Endothelial cell of umbilical vein (primary cell): ENCODE data around the gene ZNF668. TPM values are rescaled to one million over a fixed set of nuclear protein-coding genes. Genes with fewer than 3 reads are reported as not detected.

ENCODE experiments used
- BruUV-seq: library from RNA; stranded (reverse); fragments of 400-500 nt; replicated peaks from 2 replicates; lab custom pipeline; 2021; lab: Mats Ljungman, UMichigan
- CTCF ChIA-PET: fragments of 300-600, 350-600 bp; sonication (Branson Sonifier 250); formaldehyde crosslinking; loops from one replicate; lab custom pipeline; 2021; ENCODE audit warnings: antibody characterized with exemption, inconsistent platforms; lab: Charles Lee
- POLR2A ChIA-PET: fragments of 300-600, 350-600 bp; sonication (Branson Sonifier 250); formaldehyde crosslinking; loops from one replicate; lab custom pipeline; 2021; ENCODE audit warnings: antibody characterized with exemption, inconsistent platforms; lab: Charles Lee
- DNase-seq: peaks from one replicate; pipeline ENCODE4 v3.0.0-alpha.2; 2011; ENCODE audit warnings: low read depth, low spot score
- FAIRE-seq: peaks from 2 replicates; lab custom pipeline; 2011; peaks lifted over from hg19 to GRCh38; lab: Jason Lieb, UNC
- H2AFZ ChIP-seq: 2 replicates; pipeline ENCODE4 v1.6.0; 2012; ENCODE audit warnings: low read depth, low read length, control low read depth, inconsistent platforms
- H3K27ac ChIP-seq: 2 replicates; pipeline ENCODE4 v1.5.1; 2011; ENCODE audit warnings: low read depth, mild to moderate bottlenecking, control low read depth, low read length, moderate library complexity; ENCODE audit not compliant: insufficient read depth
- H3K27me3 ChIP-seq, 2 experiments: 2 replicates each; pipeline versions ENCODE4 v1.6.0 to v1.6.1; 2011; ENCODE audit warnings: low read length in 2 of 2, mixed read lengths in 1 of 2; ENCODE audit not compliant: control insufficient read depth in 2 of 2, insufficient read depth in 2 of 2
- H3K36me3 ChIP-seq, 2 experiments: 2 replicates in 1 of 2; 3 replicates in 1 of 2; pipeline ENCODE4 v1.5.1; 2011; ENCODE audit warnings: low read length in 2 of 2, mild to moderate bottlenecking in 1 of 2, moderate library complexity in 1 of 2; ENCODE audit not compliant: control insufficient read depth in 2 of 2, insufficient read depth in 2 of 2; ENCODE audit errors: extremely low read depth in 1 of 2
- H3K4me1 ChIP-seq: 3 replicates; pipeline ENCODE4 v1.5.1; 2011; ENCODE audit warnings: mild to moderate bottlenecking, low read length; ENCODE audit not compliant: control insufficient read depth, insufficient read depth; ENCODE audit errors: extremely low read depth
- H3K4me2 ChIP-seq: 2 replicates; pipeline ENCODE4 v1.6.1; 2011; ENCODE audit warnings: low read length, control low read depth, mixed read lengths; ENCODE audit not compliant: insufficient read depth
- H3K4me3 ChIP-seq, 3 experiments: fragments of 200-600 bp in 1 of 3; sonication (generic), shearing (Covaris generic) in 1 of 3; replicated peaks in 1 of 3; 2 replicates each; pipeline ENCODE4 v1.5.1; 2011 to 2016; ENCODE audit warnings: control low read depth in 3 of 3, low read length in 3 of 3, mild to moderate bottlenecking in 2 of 3, inconsistent platforms in 1 of 3, low read depth in 1 of 3, moderate library complexity in 1 of 3; ENCODE audit not compliant: insufficient read depth in 1 of 3
- H3K79me2 ChIP-seq: 2 replicates; pipeline ENCODE4 v1.6.0; 2012; ENCODE audit warnings: low read length, inconsistent platforms; ENCODE audit not compliant: control insufficient read depth, insufficient read depth
- H3K9ac ChIP-seq: replicated peaks from 2 replicates; pipeline ENCODE3; 2011; ENCODE audit warnings: low read length, control low read depth; ENCODE audit not compliant: insufficient read depth; ENCODE audit errors: extremely low read depth
- H3K9me1 ChIP-seq: replicated peaks from 3 replicates; pipeline ENCODE4 v1.6.0; 2011; ENCODE audit warnings: mild to moderate bottlenecking, low read length; ENCODE audit not compliant: control insufficient read depth, insufficient read depth; ENCODE audit errors: extremely low read depth
- H3K9me3 ChIP-seq: replicated peaks from 2 replicates; pipeline ENCODE4 v1.5.1; 2012; ENCODE audit warnings: low read length, inconsistent platforms; ENCODE audit not compliant: control insufficient read depth, insufficient read depth
- H4K20me1 ChIP-seq: replicated peaks from 2 replicates; pipeline ENCODE3; 2011; ENCODE audit warnings: mild to moderate bottlenecking, low read length; ENCODE audit not compliant: control insufficient read depth, insufficient read depth; ENCODE audit errors: extremely low read depth
- EZH2 ChIP-seq: IDR thresholded peaks from 2 replicates; pipeline ENCODE4 v1.6.1; 2012; ENCODE audit warnings: borderline replicate concordance, low read depth, mild to moderate bottlenecking, moderate library complexity, low read length, inconsistent platforms; ENCODE audit not compliant: severe bottlenecking
- FOS ChIP-seq: IDR thresholded peaks from 2 replicates; pipeline ENCODE4 v1.6.1; 2011; ENCODE audit warnings: mild to moderate bottlenecking, low read length, moderate library complexity, borderline replicate concordance; ENCODE audit not compliant: insufficient read depth
- GATA2 ChIP-seq: IDR thresholded peaks from 2 replicates; pipeline ENCODE4 v1.7.0; 2011; ENCODE audit warnings: low read depth, mild to moderate bottlenecking, moderate library complexity, mixed read lengths, low read length; ENCODE audit not compliant: insufficient read length, insufficient read depth
- JUN ChIP-seq: IDR thresholded peaks from 2 replicates; pipeline ENCODE4 v1.6.1; 2011; ENCODE audit warnings: borderline replicate concordance, low read depth; ENCODE audit not compliant: insufficient read length, insufficient read depth
- MAX ChIP-seq: IDR thresholded peaks from 2 replicates; pipeline ENCODE4 v1.6.1; 2011; ENCODE audit not compliant: insufficient read depth, insufficient read length
- MYC ChIP-seq: IDR thresholded peaks from one replicate; pipeline ENCODE4 v1.6.1; 2011; ENCODE audit warnings: mild to moderate bottlenecking, low read depth, low read length
- POLR2A ChIP-seq: IDR thresholded peaks from 2 replicates; pipeline ENCODE4 v1.6.1; 2012; ENCODE audit warnings: low read depth, mild to moderate bottlenecking, control low read depth, low read length
- POLR2AphosphoS5 ChIP-seq: IDR thresholded peaks from 2 replicates; pipeline ENCODE4 v1.6.1; 2012; ENCODE audit warnings: low read depth, mild to moderate bottlenecking, control low read depth, low read length, moderate library complexity; ENCODE audit not compliant: insufficient read depth
- dilution Hi-C: fragments of 300-500 bp; cut with MboI; formaldehyde crosslinking; loops from one replicate; pipeline ENCODE4 v1.15.0; 2019; ENCODE audit warnings: low sequenced_read_pairs; ENCODE audit not compliant: extremely low pct_ligation_motif_present
- intact Hi-C: fragments of 100-400 bp; cut with micrococcal nuclease; formaldehyde crosslinking; loops from one replicate; pipeline ENCODE4 v1.10.0; 2022
- polyA plus RNA-seq, 4 experiments: library from polyadenylated mRNA; depleted of rRNA in 3 of 4; stranded (reverse) in 3 of 4; unstranded in 1 of 4; fragments of >200 nt; gene quantifications; 2 replicates each; pipeline versions ENCODE4 v1.2.1 to v1.2.3, GENCODE V29; 2011 to 2012; ENCODE audit warnings: missing spikeins in 1 of 4
- total RNA-seq: library from RNA; stranded (reverse); gene quantifications from 2 replicates; pipeline ENCODE4 v1.2.3, GENCODE V29; 2021
- TF ChIP-seq, protein P1 (sequence below), 2 donors: IDR thresholded peaks; 1 replicate in 1 of 2; 2 replicates in 1 of 2; pipeline ENCODE4 v1.5.1; 2011; ENCODE audit warnings: low read length in 2 of 2, mild to moderate bottlenecking in 2 of 2, moderate library complexity in 2 of 2, control low read depth in 1 of 2, inconsistent platforms in 1 of 2, low read depth in 1 of 2; ENCODE audit not compliant: insufficient read depth in 1 of 2; ENCODE audit errors: extremely low read depth in 1 of 2

Gene ZNF668
- total and polyA plus RNA-seq, 2 donors (not counting 3 experiments of a cell fraction or from before 2014, with no cell fraction given), result 11.8 to 13.3 TPM

- Histone ChIP-seq H3K36me3 (peaks cover 3 to 28% of the 10 kb centered on the region in 2 experiments), H3K9me3 (no peaks in the 10 kb centered on the region), H3K4me1 (peaks cover 5% of the 10 kb centered on the region), H3K4me2 (no peak overlapping the region), H3K27ac (no peak overlapping the region), H4K20me1 (no peaks in the 10 kb centered on the region), H3K4me3 (no peak overlapping the region), H3K79me2 (peaks cover 8% of the 10 kb centered on the region), H3K27me3 (no peaks in the 10 kb centered on the region), H2AFZ (no peak overlapping the region), H3K9me1 (no peaks in the 10 kb centered on the region), H3K9ac (no peak overlapping the region)
- intact Hi-C loops (no loop called here), dilution Hi-C loops (no loop called here)
- no TSS peak for BruUV-seq
- ChIA-PET POLR2A (no interaction called here), CTCF (interaction anchor here (1.4 kb wide), 1 partner anchor 85 kb away, joined by 3 read pairs; no protein-coding TSS in a partner anchor)
- DNase-seq, result no peak
- TF ChIP-seq EZH2 (no peak), POLR2AphosphoS5 (no peak)
- FAIRE-seq, result no peak
Observed at GRCh38 chr16:31038993-31039392, 35.0 kb downstream of the ZNF668 start.

DNA sequence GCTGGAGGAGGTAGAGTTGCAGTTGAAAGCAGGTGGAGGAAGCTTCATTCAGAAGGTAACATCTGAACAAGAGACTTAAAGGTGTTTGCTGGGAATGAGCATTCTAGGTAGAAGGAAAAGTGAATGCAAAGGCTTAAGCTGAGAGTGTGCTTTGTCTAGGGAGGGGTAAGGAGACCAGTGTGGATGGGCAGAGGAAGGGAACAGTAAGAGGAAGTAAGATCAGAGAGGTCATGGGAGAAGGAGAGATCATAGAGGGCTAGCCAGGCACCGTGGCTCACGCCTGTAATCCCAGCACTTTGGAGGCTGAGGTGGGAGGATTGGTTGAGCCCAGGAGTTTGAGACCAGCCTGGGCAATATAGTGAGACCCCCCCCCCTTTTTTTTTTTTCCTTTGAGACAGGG, 37.3 kb downstream of the ZNF668 start:
- dilution Hi-C loops (no loop called here), intact Hi-C loops (no loop called here)
- Histone ChIP-seq H3K9ac (no peak overlapping the region), H3K9me3 (no peaks in the 10 kb centered on the region), H3K4me1 (peaks cover 11% of the 10 kb centered on the region), H3K79me2 (peaks cover 12% of the 10 kb centered on the region), H2AFZ (no peak overlapping the region), H3K27ac (no peak overlapping the region), H3K36me3 (peaks cover 3 to 23% of the 10 kb centered on the region in 2 experiments), H4K20me1 (no peaks in the 10 kb centered on the region), H3K4me3 (no peak overlapping the region), H3K9me1 (no peaks in the 10 kb centered on the region), H3K27me3 (no peaks in the 10 kb centered on the region), H3K4me2 (no peak overlapping the region)
- POLR2A ChIA-PET, result no interaction called here
- TF ChIP-seq EZH2 (no peak), JUN (no peak), FOS (no peak), MAX (no peak), POLR2AphosphoS5 (no peak), MYC (no peak), GATA2 (no peak), POLR2A (no peak)
- TF ChIP-seq, protein P1, sequence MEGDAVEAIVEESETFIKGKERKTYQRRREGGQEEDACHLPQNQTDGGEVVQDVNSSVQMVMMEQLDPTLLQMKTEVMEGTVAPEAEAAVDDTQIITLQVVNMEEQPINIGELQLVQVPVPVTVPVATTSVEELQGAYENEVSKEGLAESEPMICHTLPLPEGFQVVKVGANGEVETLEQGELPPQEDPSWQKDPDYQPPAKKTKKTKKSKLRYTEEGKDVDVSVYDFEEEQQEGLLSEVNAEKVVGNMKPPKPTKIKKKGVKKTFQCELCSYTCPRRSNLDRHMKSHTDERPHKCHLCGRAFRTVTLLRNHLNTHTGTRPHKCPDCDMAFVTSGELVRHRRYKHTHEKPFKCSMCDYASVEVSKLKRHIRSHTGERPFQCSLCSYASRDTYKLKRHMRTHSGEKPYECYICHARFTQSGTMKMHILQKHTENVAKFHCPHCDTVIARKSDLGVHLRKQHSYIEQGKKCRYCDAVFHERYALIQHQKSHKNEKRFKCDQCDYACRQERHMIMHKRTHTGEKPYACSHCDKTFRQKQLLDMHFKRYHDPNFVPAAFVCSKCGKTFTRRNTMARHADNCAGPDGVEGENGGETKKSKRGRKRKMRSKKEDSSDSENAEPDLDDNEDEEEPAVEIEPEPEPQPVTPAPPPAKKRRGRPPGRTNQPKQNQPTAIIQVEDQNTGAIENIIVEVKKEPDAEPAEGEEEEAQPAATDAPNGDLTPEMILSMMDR (IDR thresholded peaks at IDR 0.05; ENCODE audit: extremely low read depth in 1 of 2, insufficient read depth in 1 of 2, low read depth in 1 of 2, low read length in 2 of 2), result no peak
- DNase-seq (no peak), FAIRE-seq (no peak)
- CTCF ChIA-PET, result no interaction called here
- no TSS peak for BruUV-seq
